H9 (cell line): ENCODE data around the gene HSP90B1. TPM values are rescaled to one million over a fixed set of nuclear protein-coding genes. Genes with fewer than 3 reads are reported as not detected.
A peak's percentile ranks its signal among the peaks of the same experiment; 100 is the strongest.

ENCODE experiments used
- DNase-seq: peaks from one replicate; pipeline ENCODE4 v3.0.0-alpha.2; 2017
- H2AFZ ChIP-seq: one replicate; pipeline ENCODE4 v1.6.1; 2013; ENCODE audit warnings: mild to moderate bottlenecking, low read length, control low read depth, moderate library complexity
- H2AK5ac ChIP-seq: 2 replicates; pipeline ENCODE4 v1.6.1; 2013; ENCODE audit warnings: low read length, control low read depth, mixed read lengths; ENCODE audit not compliant: insufficient read length
- H2BK120ac ChIP-seq: one replicate; pipeline ENCODE4 v1.6.1; 2013; ENCODE audit warnings: low read depth, mild to moderate bottlenecking, low read length, control low read depth, inconsistent platforms; ENCODE audit not compliant: poor library complexity, severe bottlenecking
- H2BK12ac ChIP-seq: 2 replicates; pipeline ENCODE4 v1.6.1; 2013; ENCODE audit warnings: low read length, control low read depth, mixed read lengths, low read depth; ENCODE audit not compliant: insufficient read length
- H2BK15ac ChIP-seq: 2 replicates; pipeline ENCODE4 v1.6.1; 2013; ENCODE audit warnings: low read depth, low read length, control low read depth
- H2BK20ac ChIP-seq: one replicate; pipeline ENCODE4 v1.6.1; 2013; ENCODE audit warnings: low read depth, mild to moderate bottlenecking, low read length, control low read depth, inconsistent platforms; ENCODE audit not compliant: poor library complexity, severe bottlenecking
- H2BK5ac ChIP-seq: 2 replicates; pipeline ENCODE4 v1.6.1; 2013; ENCODE audit warnings: low read length, control low read depth, mixed read lengths; ENCODE audit not compliant: insufficient read length
- H3K14ac ChIP-seq: 2 replicates; pipeline ENCODE4 v1.6.1; 2013; ENCODE audit warnings: low read length, control low read depth; ENCODE audit not compliant: insufficient read depth
- H3K18ac ChIP-seq: 2 replicates; pipeline ENCODE4 v1.6.1; 2013; ENCODE audit warnings: low read depth, mild to moderate bottlenecking, mixed read lengths, low read length, control low read depth; ENCODE audit not compliant: insufficient read length
- H3K23ac ChIP-seq: 2 replicates; pipeline ENCODE4 v1.6.1; 2013; ENCODE audit warnings: low read length, control low read depth, mixed read lengths, low read depth; ENCODE audit not compliant: insufficient read length
- H3K23me2 ChIP-seq: 2 replicates; pipeline ENCODE4 v1.6.1; 2013; ENCODE audit warnings: low read depth, mild to moderate bottlenecking, mixed read lengths, low read length, control low read depth; ENCODE audit not compliant: insufficient read length, poor library complexity, severe bottlenecking
- H3K27ac ChIP-seq: 2 replicates; pipeline ENCODE4 v1.5.1; 2013; ENCODE audit warnings: low read length, control low read depth, mixed read lengths, low read depth; ENCODE audit not compliant: insufficient read length
- H3K27me3 ChIP-seq: 2 replicates; pipeline ENCODE4 v1.6.1; 2013; ENCODE audit warnings: low read length, control low read depth, inconsistent platforms; ENCODE audit not compliant: insufficient read depth
- H3K4ac ChIP-seq: 2 replicates; pipeline ENCODE4 v1.6.1; 2013; ENCODE audit warnings: low read depth, mild to moderate bottlenecking, control low read depth, inconsistent platforms, low read length, moderate library complexity
- H3K4me1 ChIP-seq: 2 replicates; pipeline ENCODE4 v1.6.1; 2013; ENCODE audit warnings: low read length, control low read depth, inconsistent platforms; ENCODE audit not compliant: insufficient read depth
- H3K4me2 ChIP-seq: 2 replicates; pipeline ENCODE4 v1.6.1; 2013; ENCODE audit warnings: low read length, control low read depth, mixed read lengths; ENCODE audit not compliant: insufficient read length, insufficient read depth
- H3K56ac ChIP-seq: 2 replicates; pipeline ENCODE4 v1.6.1; 2013; ENCODE audit warnings: low read depth, mild to moderate bottlenecking, mixed read lengths, low read length, control low read depth; ENCODE audit not compliant: insufficient read length
- H3K79me1 ChIP-seq: 2 replicates; pipeline ENCODE4 v1.6.1; 2013; ENCODE audit warnings: low read depth, mild to moderate bottlenecking, moderate library complexity, low read length, control low read depth, inconsistent platforms; ENCODE audit not compliant: insufficient read depth, poor library complexity, severe bottlenecking
- H3K79me2 ChIP-seq: 2 replicates; pipeline ENCODE4 v1.6.1; 2013; ENCODE audit warnings: low read length, control low read depth, inconsistent platforms; ENCODE audit not compliant: insufficient read depth
- H3K9ac ChIP-seq: 2 replicates; pipeline ENCODE4 v1.6.1; 2013; ENCODE audit warnings: low read length, control low read depth, mixed read lengths; ENCODE audit not compliant: insufficient read length; ENCODE audit errors: extremely low read depth
- H3K9me3 ChIP-seq: one replicate; pipeline ENCODE4 v1.6.1; 2013; ENCODE audit warnings: low read depth, low read length, inconsistent platforms; ENCODE audit not compliant: control insufficient read depth
- H3T11ph ChIP-seq: one replicate; pipeline ENCODE4 v1.6.1; 2013; ENCODE audit warnings: mild to moderate bottlenecking, low read length, control low read depth, inconsistent platforms
- H4K20me1 ChIP-seq: one replicate; pipeline ENCODE4 v1.6.1; 2013; ENCODE audit not compliant: control insufficient read depth, insufficient read length, insufficient read depth
- H4K5ac ChIP-seq: 2 replicates; pipeline ENCODE4 v1.6.1; 2013; ENCODE audit warnings: low read depth, mild to moderate bottlenecking, mixed read lengths, low read length, control low read depth; ENCODE audit not compliant: insufficient read length
- H4K8ac ChIP-seq: replicated peaks from 2 replicates; pipeline ENCODE4 v1.6.1; 2013; ENCODE audit warnings: low read length, control low read depth, mixed read lengths, low read depth; ENCODE audit not compliant: insufficient read length
- H4K91ac ChIP-seq: 2 replicates; pipeline ENCODE4 v1.6.1; 2013; ENCODE audit warnings: low read depth, mild to moderate bottlenecking, moderate library complexity, mixed read lengths, low read length, control low read depth; ENCODE audit not compliant: insufficient read length
- H3K27ac Mint-ChIP-seq, 3 experiments: 2 replicates in 2 of 3; 3 replicates in 1 of 3; pipeline ENCODE4 v1.8.0; 2020 to 2021; ENCODE audit warnings: mixed read lengths in 3 of 3, mild to moderate bottlenecking in 1 of 3, moderate library complexity in 1 of 3
- H3K27me3 Mint-ChIP-seq: 2 replicates; pipeline ENCODE4 v1.8.0; 2021; ENCODE audit warnings: low read depth, mild to moderate bottlenecking, moderate library complexity, mixed read lengths
- H3K36me3 Mint-ChIP-seq, 3 experiments: 2 replicates in 2 of 3; 3 replicates in 1 of 3; pipeline ENCODE4 v1.8.0; 2020 to 2021; ENCODE audit warnings: low read depth in 3 of 3, mixed read lengths in 3 of 3; ENCODE audit not compliant: insufficient read depth in 1 of 3
- H3K4me1 Mint-ChIP-seq, 2 experiments: 2 replicates each; pipeline ENCODE4 v1.8.0; 2020; ENCODE audit warnings: mixed read lengths in 2 of 2
- H3K4me3 Mint-ChIP-seq, 2 experiments: 2 replicates in 1 of 2; 3 replicates in 1 of 2; pipeline ENCODE4 v1.8.0; 2020 to 2021; ENCODE audit warnings: mild to moderate bottlenecking in 2 of 2, mixed read lengths in 2 of 2, moderate library complexity in 1 of 2
- H3K9me3 Mint-ChIP-seq, 2 experiments: 2 replicates in 1 of 2; 3 replicates in 1 of 2; pipeline ENCODE4 v1.8.0; 2020; ENCODE audit warnings: mild to moderate bottlenecking in 2 of 2, mixed read lengths in 2 of 2, moderate library complexity in 1 of 2
- CTCF ChIP-seq: fragments of 200-600 bp; sonication (generic); conservative IDR thresholded peaks from 3 replicates; pipeline ENCODE4 v1.8.0; 2021; ENCODE audit warnings: antibody characterized with exemption, mild to moderate bottlenecking
- WGBS: extraction: QIAGEN DNeasy Blood & Tissue Kit; methylation state at CpG from one replicate; pipeline ENCODE4 v1.1.7; 2013; ENCODE audit warnings: missing lambda C conversion rate, low lambda C conversion rate, mixed read lengths; ENCODE audit not compliant: insufficient read length; ENCODE audit errors: extremely low coverage; 5-methylcytosine and 5-hydroxymethylcytosine counted together
- total RNA-seq: library from RNA; stranded (reverse); gene quantifications from 2 replicates; pipeline ENCODE4 v1.2.1, GENCODE V29; 2021

Gene HSP90B1
- total RNA-seq, 1 experiment from 2014 or later: 737 TPM

- no peak overlapping the region for H3K4ac ChIP-seq
- no peaks in the 10 kb centered on the region for H3K9me3 ChIP-seq
- no peak overlapping the region for H3K56ac ChIP-seq
- H4K5ac ChIP-seq: no peak overlapping the region
- H2BK20ac ChIP-seq: no peak overlapping the region
- H3K9ac ChIP-seq: no peak overlapping the region
- H4K91ac ChIP-seq: no peak overlapping the region
- H3K23ac ChIP-seq: no peak overlapping the region
- no peaks in the 10 kb centered on the region for H3K27me3 Mint-ChIP-seq
- H3K79me1 ChIP-seq: peaks cover 7% of the 10 kb centered on the region
- no peak overlapping the region for H2BK12ac ChIP-seq
- no peak overlapping the region for H3K18ac ChIP-seq
- no peaks in the 10 kb centered on the region for H3K27me3 ChIP-seq
- no peak overlapping the region for H3T11ph ChIP-seq
- TF ChIP-seq CTCF: no peak
- WGBS: no CpG with 5 or more reads among the region's 3 CpGs
- no peaks in the 10 kb centered on the region for H3K9me3 Mint-ChIP-seq
- H2BK5ac ChIP-seq: no peak overlapping the region
- H4K8ac ChIP-seq: no peak overlapping the region
- H3K27ac Mint-ChIP-seq: 0 out of 7 replicates have a peak overlapping the region, but pooled peaks of 1 of the 3 experiments have one; percentile 34
- DNase-seq: no peak
- no peak overlapping the region for H2BK15ac ChIP-seq
- no peak overlapping the region for H3K14ac ChIP-seq
- no peak overlapping the region for H3K27ac ChIP-seq
- H3K23me2 ChIP-seq: no peaks in the 10 kb centered on the region
- H2AK5ac ChIP-seq: no peak overlapping the region
- H3K4me3 Mint-ChIP-seq: no peak overlapping the region
- H3K4me1 ChIP-seq: no peaks in the 10 kb centered on the region
- peaks cover 15 to 18% of the 10 kb centered on the region in 2 experiments for H3K4me1 Mint-ChIP-seq
- peaks cover 8% of the 10 kb centered on the region; the same call in 1 of the 2 replicates for H3K79me2 ChIP-seq
- no peak overlapping the region for H2BK120ac ChIP-seq
- H3K36me3 Mint-ChIP-seq: peaks cover 73 to 97% (median 88%) of the 10 kb centered on the region in 3 experiments
- H2AFZ ChIP-seq: no peak overlapping the region
- no peak overlapping the region for H3K4me2 ChIP-seq
- H4K20me1 ChIP-seq: no peaks in the 10 kb centered on the region
Observed at GRCh38 chr12:103936679-103937078, 6.5 kb downstream of the HSP90B1 start.
